ENCODE measurements around the gene HOXA13. TPM values are rescaled to one million over a fixed set of nuclear protein-coding genes. Genes with fewer than 3 reads are reported as not detected.

HOXA13 gene
- total and polyA plus RNA-seq, 4 donors = not detected

GRCh38 chr7:27240015-27240731 is 40.3 kb upstream of the HOXA13 start:
- H3K4me3 ChIP-seq = no peak overlapping the region
- H3K4me1 ChIP-seq (ENCODE audit: control insufficient read depth in 5 of 5, insufficient read depth in 5 of 5, low read length in 5 of 5) = peaks cover 0 to 41% (median 3%) of the 10 kb centered on the region in 5 donors
- peaks cover 0 to 16% (median 0%) of the 10 kb centered on the region in 4 donors for H3K9me3 ChIP-seq (ENCODE audit: control insufficient read depth in 4 of 4, insufficient read depth in 3 of 4, low read length in 3 of 4)
- no peak for ATAC-seq (ENCODE audit: insufficient read depth, low FRiP score)
- no peak overlapping the region for H3K27ac ChIP-seq (ENCODE audit: low read depth in 1 of 2, low read length in 1 of 2)
- DNase-seq = no peak
- no peak for TF ChIP-seq CTCF (IDR thresholded peaks at IDR 0.05; ENCODE audit: control extremely low read depth, extremely low read depth)
- no peaks in the 10 kb centered on the region for H3K36me3 ChIP-seq (ENCODE audit: control insufficient read depth in 4 of 4, insufficient read depth in 4 of 4, low read length in 4 of 4)
- H3K27me3 ChIP-seq (ENCODE audit: control insufficient read depth in 3 of 3, insufficient read depth in 3 of 3, low read length in 2 of 3) = peaks cover 13 to 91% (median 83%) of the 10 kb centered on the region in 3 donors
- no peak overlapping the region for H3K9ac ChIP-seq (ENCODE audit: insufficient read depth in 1 of 2, low read length in 2 of 2)
- WGBS, 2 donors = 4 to 7% methylated on average over 18 of the region's 18 CpGs

GRCh38 chr7:27239387-27240014 is 39.6 kb upstream of the HOXA13 start:
- Histone ChIP-seq H3K9me3 (ENCODE audit: control insufficient read depth in 4 of 4, insufficient read depth in 3 of 4, low read length in 3 of 4) (peaks cover 0 to 14% (median 0%) of the 10 kb centered on the region in 4 donors), H3K4me1 (ENCODE audit: control insufficient read depth in 5 of 5, insufficient read depth in 5 of 5, low read length in 5 of 5) (peaks cover 0 to 36% (median 3%) of the 10 kb centered on the region in 5 donors), H3K4me3 (no peak overlapping the region), H3K9ac (ENCODE audit: insufficient read depth in 1 of 2, low read length in 2 of 2) (no peak overlapping the region), H3K36me3 (ENCODE audit: control insufficient read depth in 4 of 4, insufficient read depth in 4 of 4, low read length in 4 of 4) (no peaks in the 10 kb centered on the region), H3K27me3 (ENCODE audit: control insufficient read depth in 3 of 3, insufficient read depth in 3 of 3, low read length in 2 of 3) (peaks cover 17 to 89% (median 80%) of the 10 kb centered on the region in 3 donors), H3K27ac (ENCODE audit: low read depth in 1 of 2, low read length in 1 of 2) (no peak overlapping the region)
- no peak for TF ChIP-seq CTCF (IDR thresholded peaks at IDR 0.05; ENCODE audit: control extremely low read depth, extremely low read depth)
- DNase-seq (peak; percentile 55 to 65 (median 64)), ATAC-seq (ENCODE audit: insufficient read depth, low FRiP score) (no peak)
- 2 to 5% methylated on average over 55 of the region's 55 CpGs for WGBS, 2 donors

- Histone ChIP-seq H3K9me3 (ENCODE audit: control insufficient read depth in 4 of 4, insufficient read depth in 3 of 4, low read length in 3 of 4) (peaks cover 0 to 14% (median 0%) of the 10 kb centered on the region in 4 donors), H3K4me1 (ENCODE audit: control insufficient read depth in 5 of 5, insufficient read depth in 5 of 5, low read length in 5 of 5) (peaks cover 0 to 36% (median 3%) of the 10 kb centered on the region in 5 donors), H3K27ac (ENCODE audit: low read depth in 1 of 2, low read length in 1 of 2) (no peak overlapping the region), H3K36me3 (ENCODE audit: control insufficient read depth in 4 of 4, insufficient read depth in 4 of 4, low read length in 4 of 4) (no peaks in the 10 kb centered on the region), H3K27me3 (ENCODE audit: control insufficient read depth in 3 of 3, insufficient read depth in 3 of 3, low read length in 2 of 3) (peaks cover 17 to 89% (median 75%) of the 10 kb centered on the region in 3 donors), H3K9ac (ENCODE audit: insufficient read depth in 1 of 2, low read length in 2 of 2) (no peak overlapping the region), H3K4me3 (no peak overlapping the region)
- ATAC-seq (ENCODE audit: insufficient read depth, low FRiP score) = no peak
- no peak for TF ChIP-seq CTCF (IDR thresholded peaks at IDR 0.05; ENCODE audit: control extremely low read depth, extremely low read depth)
- 24 to 38% methylated on average over 15 of the region's 15 CpGs for WGBS, 2 donors
- no peak for DNase-seq
Measured at GRCh38 chr7:27238979-27239386, 39.1 kb upstream of the HOXA13 start.

All from lung (tissue), 12 donors.